Astrocyte (in vitro differentiated cells and primary cell): ENCODE measurements around the gene ACSF3. TPM values are rescaled to one million over a fixed set of nuclear protein-coding genes. Genes with fewer than 3 reads are reported as not detected.

Experiments
- DNase-seq: peaks from one replicate; pipeline ENCODE4 v3.0.0-alpha.2; 2010; ENCODE audit warnings: low read depth
- FAIRE-seq: peaks from 2 replicates; lab custom pipeline; 2011; peaks lifted over from hg19 to GRCh38; lab: Jason Lieb, UNC
- H2AFZ ChIP-seq: 2 replicates; pipeline ENCODE4 v1.6.0; 2012; ENCODE audit warnings: low read depth, low read length, inconsistent platforms
- H3K27ac ChIP-seq: 2 replicates; pipeline ENCODE4 v1.5.1; 2011; ENCODE audit warnings: low read depth, low read length, inconsistent platforms
- H3K27me3 ChIP-seq: 2 replicates; pipeline ENCODE4 v1.6.0; 2011; ENCODE audit warnings: low read length, inconsistent platforms; ENCODE audit not compliant: insufficient read depth
- H3K36me3 ChIP-seq: 2 replicates; pipeline ENCODE4 v1.5.1; 2011; ENCODE audit warnings: low read length, inconsistent platforms; ENCODE audit not compliant: insufficient read depth
- H3K4me1 ChIP-seq: 2 replicates; pipeline ENCODE4 v1.5.1; 2011; ENCODE audit warnings: low read length, inconsistent platforms; ENCODE audit not compliant: insufficient read depth
- H3K4me2 ChIP-seq: 2 replicates; pipeline ENCODE4 v1.6.0; 2012; ENCODE audit warnings: low read length, inconsistent platforms
- H3K4me3 ChIP-seq: 2 replicates; pipeline ENCODE4 v1.5.1; 2011; ENCODE audit warnings: low read depth, mild to moderate bottlenecking, low read length, inconsistent platforms; ENCODE audit not compliant: insufficient read depth
- H3K79me2 ChIP-seq: 2 replicates; pipeline ENCODE4 v1.6.0; 2012; ENCODE audit warnings: mild to moderate bottlenecking, low read length, inconsistent platforms; ENCODE audit not compliant: insufficient read depth
- H3K9ac ChIP-seq: 2 replicates; pipeline ENCODE4 v1.6.0; 2012; ENCODE audit warnings: mild to moderate bottlenecking, low read length, inconsistent platforms
- H3K9me3 ChIP-seq: 2 replicates; pipeline ENCODE4 v1.5.1; 2012; ENCODE audit warnings: low read depth, mild to moderate bottlenecking, low read length, inconsistent platforms; ENCODE audit not compliant: insufficient read depth
- H4K20me1 ChIP-seq: 2 replicates; pipeline ENCODE4 v1.6.0; 2012; ENCODE audit warnings: low read length, inconsistent platforms; ENCODE audit not compliant: insufficient read depth
- H3K27ac Mint-ChIP-seq: one replicate; pipeline ENCODE4 v1.8.0; 2021; ENCODE audit warnings: mild to moderate bottlenecking, mixed read lengths; ENCODE audit not compliant: unreplicated experiment
- H3K27me3 Mint-ChIP-seq: one replicate; pipeline ENCODE4 v1.8.0; 2021; ENCODE audit warnings: low read depth, mixed read lengths; ENCODE audit not compliant: unreplicated experiment
- H3K36me3 Mint-ChIP-seq: one replicate; pipeline ENCODE4 v1.8.0; 2021; ENCODE audit warnings: low read depth, mixed read lengths; ENCODE audit not compliant: unreplicated experiment
- H3K4me1 Mint-ChIP-seq: one replicate; pipeline ENCODE4 v1.8.0; 2021; ENCODE audit warnings: low read depth, mixed read lengths; ENCODE audit not compliant: unreplicated experiment
- H3K4me3 Mint-ChIP-seq: one replicate; pipeline ENCODE4 v1.8.0; 2021; ENCODE audit warnings: mild to moderate bottlenecking, moderate library complexity, mixed read lengths; ENCODE audit not compliant: unreplicated experiment
- H3K9me3 Mint-ChIP-seq: one replicate; pipeline ENCODE4 v1.8.0; 2021; ENCODE audit warnings: mild to moderate bottlenecking, mixed read lengths; ENCODE audit not compliant: unreplicated experiment
- EZH2 ChIP-seq: IDR thresholded peaks from 2 replicates; pipeline ENCODE4 v1.6.1; 2012; ENCODE audit warnings: mild to moderate bottlenecking, low read length, inconsistent platforms; ENCODE audit not compliant: insufficient read depth
- total RNA-seq: library from RNA; stranded (reverse); gene quantifications from 2 replicates; pipeline ENCODE4 v1.2.1, GENCODE V29; 2021
- TF ChIP-seq, protein P1 (sequence below): IDR thresholded peaks from 2 replicates; pipeline ENCODE4 v1.5.1; 2011; ENCODE audit warnings: low read depth, mild to moderate bottlenecking, inconsistent platforms, low read length, moderate library complexity; ENCODE audit not compliant: insufficient read depth

ACSF3 gene
- total RNA-seq, 1 donor from 2014 or later = 17.0 TPM

GRCh38 chr16:89135971-89136765 is 42.5 kb downstream of the ACSF3 start:
- no peak overlapping the region for H3K27ac ChIP-seq
- no peak overlapping the region for H3K27ac Mint-ChIP-seq
- no peak overlapping the region for H3K9ac ChIP-seq

DNA sequence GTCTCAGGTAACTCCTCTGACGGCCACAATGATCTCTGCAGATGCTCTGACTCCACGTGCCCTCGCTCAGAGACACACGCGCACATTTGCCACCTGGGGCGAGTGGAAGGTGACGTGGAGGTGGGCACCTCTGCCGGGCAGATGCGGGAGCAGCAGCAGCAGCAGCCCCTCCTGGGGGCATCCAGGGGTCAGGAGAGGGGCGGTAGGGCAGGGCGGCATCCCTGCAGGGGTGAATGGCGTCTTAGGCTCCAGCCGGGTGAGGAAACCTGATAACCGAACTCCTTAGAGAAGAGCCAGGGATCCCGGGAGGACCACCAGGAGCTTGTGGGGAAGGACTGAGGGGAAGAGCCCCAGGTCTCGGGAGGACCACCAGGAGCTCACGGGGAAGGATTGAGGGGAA is 43.3 kb downstream of the ACSF3 start:
- no peak for FAIRE-seq
- H3K27ac ChIP-seq = no peak overlapping the region
- no peaks in the 10 kb centered on the region for H3K36me3 ChIP-seq

More at GRCh38 chr16:89135971-89136765, 42.5 kb downstream of the ACSF3 start:
- H3K27me3 ChIP-seq = no peaks in the 10 kb centered on the region
- TF ChIP-seq, protein P1, sequence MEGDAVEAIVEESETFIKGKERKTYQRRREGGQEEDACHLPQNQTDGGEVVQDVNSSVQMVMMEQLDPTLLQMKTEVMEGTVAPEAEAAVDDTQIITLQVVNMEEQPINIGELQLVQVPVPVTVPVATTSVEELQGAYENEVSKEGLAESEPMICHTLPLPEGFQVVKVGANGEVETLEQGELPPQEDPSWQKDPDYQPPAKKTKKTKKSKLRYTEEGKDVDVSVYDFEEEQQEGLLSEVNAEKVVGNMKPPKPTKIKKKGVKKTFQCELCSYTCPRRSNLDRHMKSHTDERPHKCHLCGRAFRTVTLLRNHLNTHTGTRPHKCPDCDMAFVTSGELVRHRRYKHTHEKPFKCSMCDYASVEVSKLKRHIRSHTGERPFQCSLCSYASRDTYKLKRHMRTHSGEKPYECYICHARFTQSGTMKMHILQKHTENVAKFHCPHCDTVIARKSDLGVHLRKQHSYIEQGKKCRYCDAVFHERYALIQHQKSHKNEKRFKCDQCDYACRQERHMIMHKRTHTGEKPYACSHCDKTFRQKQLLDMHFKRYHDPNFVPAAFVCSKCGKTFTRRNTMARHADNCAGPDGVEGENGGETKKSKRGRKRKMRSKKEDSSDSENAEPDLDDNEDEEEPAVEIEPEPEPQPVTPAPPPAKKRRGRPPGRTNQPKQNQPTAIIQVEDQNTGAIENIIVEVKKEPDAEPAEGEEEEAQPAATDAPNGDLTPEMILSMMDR = no peak
- no peak for TF ChIP-seq EZH2
- peaks cover 18% of the 10 kb centered on the region for H3K36me3 Mint-ChIP-seq
- H3K4me3 Mint-ChIP-seq = no peak overlapping the region
- FAIRE-seq = no peak
- no peaks in the 10 kb centered on the region for H3K4me1 ChIP-seq
- no peak for DNase-seq
- H3K27me3 Mint-ChIP-seq = no peaks in the 10 kb centered on the region
- H3K79me2 ChIP-seq = no peaks in the 10 kb centered on the region
- H2AFZ ChIP-seq = no peak overlapping the region
- H3K4me1 Mint-ChIP-seq = no peaks in the 10 kb centered on the region
- H3K4me3 ChIP-seq = no peak overlapping the region
- H3K36me3 ChIP-seq = no peaks in the 10 kb centered on the region
- H3K9me3 Mint-ChIP-seq = no peaks in the 10 kb centered on the region
- no peaks in the 10 kb centered on the region for H4K20me1 ChIP-seq
- H3K4me2 ChIP-seq = no peak overlapping the region
- H3K9me3 ChIP-seq = no peaks in the 10 kb centered on the region

More for the DNA sequence above, 43.3 kb downstream of the ACSF3 start:
- H3K4me1 ChIP-seq = no peaks in the 10 kb centered on the region
- Mint-ChIP-seq H3K27ac (no peak overlapping the region), H3K36me3 (peaks cover 14% of the 10 kb centered on the region), H3K4me3 (no peak overlapping the region), H3K27me3 (no peaks in the 10 kb centered on the region), H3K9me3 (no peaks in the 10 kb centered on the region), H3K4me1 (no peaks in the 10 kb centered on the region)
- no peak overlapping the region for H2AFZ ChIP-seq
- no peaks in the 10 kb centered on the region for H4K20me1 ChIP-seq
- no peak overlapping the region for H3K9ac ChIP-seq
- TF ChIP-seq, protein P1 = no peak
- no peak for TF ChIP-seq EZH2
- no peak overlapping the region for H3K4me3 ChIP-seq
- DNase-seq = no peak
- H3K79me2 ChIP-seq = no peaks in the 10 kb centered on the region
- no peak overlapping the region for H3K4me2 ChIP-seq
- H3K9me3 ChIP-seq = no peaks in the 10 kb centered on the region
- H3K27me3 ChIP-seq = no peaks in the 10 kb centered on the region
